ENCODE results near the gene TMTC2. TPM values are rescaled to one million over a fixed set of nuclear protein-coding genes. Genes with fewer than 3 reads are reported as not detected.

The TMTC2 gene
- total RNA-seq, 6 experiments from 2014 or later, result 0.74 to 1.9 (median 0.96) TPM

DNA sequence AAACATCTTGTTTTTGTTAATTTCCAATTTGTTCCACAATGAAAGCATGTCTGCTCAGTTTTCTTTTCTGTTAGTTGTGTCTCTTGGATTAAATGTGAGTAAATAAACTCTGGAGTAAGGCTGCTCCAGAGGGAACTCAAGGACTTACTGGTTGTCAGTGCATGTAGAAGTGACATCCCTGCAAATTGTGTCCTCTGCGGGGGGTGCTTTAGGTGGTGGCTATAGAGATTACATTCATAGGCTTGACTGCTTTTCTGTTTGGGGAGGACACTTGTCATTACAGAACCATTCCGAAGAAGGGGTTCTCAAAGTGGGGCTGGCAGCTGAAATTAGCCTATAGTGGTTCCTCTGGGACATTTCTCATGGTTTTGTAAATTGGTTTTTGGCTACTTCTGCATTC lies 8.8 kb downstream of the TMTC2 start:
- intact Hi-C loops (cut with DNase I), result no loop called here
- H3K4me3 ChIP-seq, result no peak overlapping the region
- H3K4me1 ChIP-seq, result peaks cover 0 to 7% (median 0%) of the 10 kb centered on the region in 4 donors
- no peaks in the 10 kb centered on the region for H3K27me3 ChIP-seq
- DNase-seq (no peak), ATAC-seq (no peak)
- no peak overlapping the region for H3K27ac ChIP-seq
- WGBS (ENCODE audit: insufficient coverage, low coverage, low lambda C conversion rate, missing lambda C conversion rate), result 95% methylated on average over 2 of the region's 2 CpGs
- H3K36me3 ChIP-seq, result no peaks in the 10 kb centered on the region
- TF ChIP-seq, protein P1, sequence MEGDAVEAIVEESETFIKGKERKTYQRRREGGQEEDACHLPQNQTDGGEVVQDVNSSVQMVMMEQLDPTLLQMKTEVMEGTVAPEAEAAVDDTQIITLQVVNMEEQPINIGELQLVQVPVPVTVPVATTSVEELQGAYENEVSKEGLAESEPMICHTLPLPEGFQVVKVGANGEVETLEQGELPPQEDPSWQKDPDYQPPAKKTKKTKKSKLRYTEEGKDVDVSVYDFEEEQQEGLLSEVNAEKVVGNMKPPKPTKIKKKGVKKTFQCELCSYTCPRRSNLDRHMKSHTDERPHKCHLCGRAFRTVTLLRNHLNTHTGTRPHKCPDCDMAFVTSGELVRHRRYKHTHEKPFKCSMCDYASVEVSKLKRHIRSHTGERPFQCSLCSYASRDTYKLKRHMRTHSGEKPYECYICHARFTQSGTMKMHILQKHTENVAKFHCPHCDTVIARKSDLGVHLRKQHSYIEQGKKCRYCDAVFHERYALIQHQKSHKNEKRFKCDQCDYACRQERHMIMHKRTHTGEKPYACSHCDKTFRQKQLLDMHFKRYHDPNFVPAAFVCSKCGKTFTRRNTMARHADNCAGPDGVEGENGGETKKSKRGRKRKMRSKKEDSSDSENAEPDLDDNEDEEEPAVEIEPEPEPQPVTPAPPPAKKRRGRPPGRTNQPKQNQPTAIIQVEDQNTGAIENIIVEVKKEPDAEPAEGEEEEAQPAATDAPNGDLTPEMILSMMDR (IDR thresholded peaks at IDR 0.05), result no peak
- no peak for TF ChIP-seq POLR2A (IDR thresholded peaks at IDR 0.05)
- H3K9me3 ChIP-seq, result no peaks in the 10 kb centered on the region

DNA sequence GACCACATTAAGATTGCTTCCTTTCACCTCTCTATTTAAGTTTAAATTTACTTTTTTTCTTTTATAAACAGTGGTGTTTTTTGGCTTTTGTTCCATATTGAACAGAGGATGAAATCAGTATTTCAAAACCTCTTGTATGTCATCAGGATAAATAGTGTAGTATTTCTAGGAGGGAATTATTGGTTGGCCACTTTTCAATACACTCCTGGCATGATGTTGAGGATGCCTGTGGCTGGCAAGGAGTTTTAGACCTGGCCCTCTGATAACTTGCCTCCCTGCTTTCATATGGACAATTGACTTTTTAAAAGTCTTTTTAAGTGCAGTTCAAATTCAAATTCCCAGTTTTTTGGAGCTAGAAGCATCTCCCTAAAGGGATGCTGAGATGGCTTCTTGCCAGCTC lies 9.8 kb downstream of the TMTC2 start:
- Histone ChIP-seq H3K4me3 (no peak overlapping the region), H3K9me3 (no peaks in the 10 kb centered on the region), H3K27me3 (no peaks in the 10 kb centered on the region), H3K4me1 (peaks cover 0 to 7% (median 0%) of the 10 kb centered on the region in 4 donors), H3K27ac (no peak overlapping the region), H3K36me3 (no peaks in the 10 kb centered on the region)
- no peak for TF ChIP-seq POLR2A (IDR thresholded peaks at IDR 0.05)
- TF ChIP-seq, protein P1 (IDR thresholded peaks at IDR 0.05), result no peak
- DNase-seq (peak in 1 of 3 donors; percentile 47), ATAC-seq (peak; percentile 71 to 98 (median 86))
- intact Hi-C loops (cut with DNase I), result no loop called here

DNA sequence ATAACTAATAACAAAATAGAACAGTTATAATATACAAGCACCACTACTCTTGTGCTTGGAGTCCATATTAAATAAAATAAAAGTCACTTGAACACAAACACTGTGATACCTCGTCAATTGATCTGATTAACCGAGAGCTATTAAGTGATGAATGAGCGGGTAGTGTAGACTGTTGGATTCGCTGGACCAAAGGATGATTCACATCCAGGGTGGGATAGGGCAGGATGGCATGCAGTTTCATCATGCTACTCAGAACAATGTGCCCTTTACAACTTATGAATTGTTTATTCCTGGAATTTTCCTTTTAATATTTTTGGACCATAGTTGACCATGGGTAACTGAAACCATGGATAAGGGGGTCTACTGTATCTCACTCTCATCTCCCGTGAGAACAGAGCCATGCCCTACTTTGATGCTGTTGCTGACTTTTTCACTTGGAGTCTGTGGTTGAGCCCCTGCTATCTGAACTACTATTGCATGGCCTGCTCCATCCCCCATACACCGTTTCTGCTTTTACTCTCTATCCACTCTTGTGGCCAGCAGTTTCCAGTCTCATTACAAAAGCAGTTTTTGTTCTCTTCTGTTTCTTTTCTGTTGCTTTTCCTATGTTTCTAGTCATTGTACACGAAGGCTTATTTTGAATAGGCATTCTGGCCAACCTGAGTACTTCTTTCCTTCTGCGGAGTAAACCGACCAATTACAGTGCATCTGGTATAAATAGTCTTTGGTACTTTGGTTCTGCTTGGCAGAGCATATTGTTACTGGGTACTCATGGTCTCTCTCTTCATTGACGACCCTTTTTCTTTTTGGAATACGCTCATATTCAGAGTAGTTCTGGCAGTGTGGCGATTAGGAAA lies 12.2 kb downstream of the TMTC2 start:
- Histone ChIP-seq H3K4me3 (no peak overlapping the region), H3K9me3 (no peaks in the 10 kb centered on the region), H3K36me3 (no peaks in the 10 kb centered on the region), H3K27me3 (no peaks in the 10 kb centered on the region), H3K4me1 (peaks cover 0 to 7% (median 0%) of the 10 kb centered on the region in 4 donors), H3K27ac (no peak overlapping the region)
- TF ChIP-seq, protein P1 (IDR thresholded peaks at IDR 0.05), result no peak
- no peak for TF ChIP-seq POLR2A (IDR thresholded peaks at IDR 0.05)
- DNase-seq (no peak), ATAC-seq (no peak)
- intact Hi-C loops (cut with DNase I), result no loop called here
- WGBS (ENCODE audit: insufficient coverage, low coverage, low lambda C conversion rate, missing lambda C conversion rate), result 82% methylated on average over 12 of the region's 12 CpGs

DNA sequence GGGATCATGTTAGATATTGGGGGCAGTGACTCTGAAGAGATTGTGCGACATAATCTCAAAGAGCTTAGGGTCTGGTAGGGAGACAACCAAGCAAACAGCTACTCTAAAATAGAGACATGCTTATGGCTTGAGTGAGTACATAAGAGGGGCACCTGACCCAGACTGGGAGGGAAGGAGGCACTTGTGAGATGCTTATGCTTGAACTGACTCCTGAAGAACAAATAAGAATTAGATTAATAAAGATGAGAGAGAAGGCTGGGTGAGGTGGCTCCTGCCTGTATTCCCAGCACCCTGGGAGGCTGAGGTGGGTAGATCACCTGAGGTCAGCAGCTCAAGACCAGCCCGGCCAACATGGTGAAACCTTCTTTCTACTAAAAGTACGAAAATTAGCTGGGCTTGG lies 19.1 kb downstream of the TMTC2 start:
- H3K4me3 ChIP-seq, result no peak overlapping the region
- no peaks in the 10 kb centered on the region for H3K4me1 ChIP-seq
- DNase-seq (no peak), ATAC-seq (no peak)
- intact Hi-C loops (cut with DNase I), result no loop called here
- no peaks in the 10 kb centered on the region for H3K27me3 ChIP-seq
- WGBS (ENCODE audit: insufficient coverage, low coverage, low lambda C conversion rate, missing lambda C conversion rate), result 86% methylated on average over 2 of the region's 3 CpGs
- H3K36me3 ChIP-seq, result no peaks in the 10 kb centered on the region
- no peaks in the 10 kb centered on the region for H3K9me3 ChIP-seq
- TF ChIP-seq, protein P1 (IDR thresholded peaks at IDR 0.05), result no peak
- no peak for TF ChIP-seq POLR2A (IDR thresholded peaks at IDR 0.05)
- H3K27ac ChIP-seq, result no peak overlapping the region
